Cardiac muscle cell (in vitro differentiated cells and primary cell): Measurements from ENCODE around the gene B3GALT5. TPM values are rescaled to one million over a fixed set of nuclear protein-coding genes. Genes with fewer than 3 reads are reported as not detected.
A peak's percentile ranks its signal among the peaks of the same experiment; 100 is the strongest.

Experiments used
- DNase-seq, 2 donors: peaks; one replicate each; pipeline versions ENCODE4 v3.0.0 to v3.0.0-alpha.2; 2010 to 2017; ENCODE audit warnings: low read depth in 1 of 2, low spot score in 1 of 2
- H3K27ac ChIP-seq: fragments of 200-600 bp; sonication (generic); 2 replicates; pipeline ENCODE4 v1.5.1; 2016
- H3K27me3 ChIP-seq: fragments of 200-600 bp; sonication (generic); 2 replicates; pipeline ENCODE4 v1.6.0; 2016; ENCODE audit warnings: control low read depth
- H3K36me3 ChIP-seq: fragments of 200-600 bp; sonication (generic); 2 replicates; pipeline ENCODE4 v1.5.1; 2016; ENCODE audit warnings: control low read depth
- H3K4me1 ChIP-seq: fragments of 200-600 bp; sonication (generic); 2 replicates; pipeline ENCODE4 v1.8.1; 2017; ENCODE audit warnings: low read depth, mild to moderate bottlenecking, mixed run types
- H3K4me3 ChIP-seq: fragments of 200-600 bp; sonication (generic); 2 replicates; pipeline ENCODE4 v1.5.1; 2016; ENCODE audit warnings: mild to moderate bottlenecking
- H3K9me3 ChIP-seq: fragments of 200-600 bp; sonication (generic); 2 replicates; pipeline ENCODE4 v1.5.1; 2017; ENCODE audit warnings: low read depth, mild to moderate bottlenecking, control low read depth
- polyA plus RNA-seq: library from polyadenylated mRNA; unstranded; fragments of >200 nt; fragmentation: Nextera tagmentation; extraction: Ambion mirVana; gene quantifications from 2 replicates; pipeline ENCODE4 v1.2.1, GENCODE V29; 2016
- total RNA-seq: library from RNA; depleted of rRNA; stranded (reverse); fragments of >200 nt; gene quantifications from 2 replicates; pipeline ENCODE4 v1.2.3, GENCODE V29; 2016
- TF ChIP-seq, protein P1 (sequence below): IDR thresholded peaks from 2 replicates; pipeline ENCODE4 v1.5.1; 2012; ENCODE audit warnings: low read depth, mild to moderate bottlenecking, low read length

Gene B3GALT5
- total and polyA plus RNA-seq, 2 experiments from 2014 or later: 1.1 to 1.4 TPM

- H3K27ac ChIP-seq: no peak overlapping the region
- no peak overlapping the region for H3K4me3 ChIP-seq
- no peaks in the 10 kb centered on the region for H3K4me1 ChIP-seq
- TF ChIP-seq, protein P1, sequence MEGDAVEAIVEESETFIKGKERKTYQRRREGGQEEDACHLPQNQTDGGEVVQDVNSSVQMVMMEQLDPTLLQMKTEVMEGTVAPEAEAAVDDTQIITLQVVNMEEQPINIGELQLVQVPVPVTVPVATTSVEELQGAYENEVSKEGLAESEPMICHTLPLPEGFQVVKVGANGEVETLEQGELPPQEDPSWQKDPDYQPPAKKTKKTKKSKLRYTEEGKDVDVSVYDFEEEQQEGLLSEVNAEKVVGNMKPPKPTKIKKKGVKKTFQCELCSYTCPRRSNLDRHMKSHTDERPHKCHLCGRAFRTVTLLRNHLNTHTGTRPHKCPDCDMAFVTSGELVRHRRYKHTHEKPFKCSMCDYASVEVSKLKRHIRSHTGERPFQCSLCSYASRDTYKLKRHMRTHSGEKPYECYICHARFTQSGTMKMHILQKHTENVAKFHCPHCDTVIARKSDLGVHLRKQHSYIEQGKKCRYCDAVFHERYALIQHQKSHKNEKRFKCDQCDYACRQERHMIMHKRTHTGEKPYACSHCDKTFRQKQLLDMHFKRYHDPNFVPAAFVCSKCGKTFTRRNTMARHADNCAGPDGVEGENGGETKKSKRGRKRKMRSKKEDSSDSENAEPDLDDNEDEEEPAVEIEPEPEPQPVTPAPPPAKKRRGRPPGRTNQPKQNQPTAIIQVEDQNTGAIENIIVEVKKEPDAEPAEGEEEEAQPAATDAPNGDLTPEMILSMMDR: no peak
- no peak for DNase-seq
- no peaks in the 10 kb centered on the region for H3K9me3 ChIP-seq
- H3K36me3 ChIP-seq: no peaks in the 10 kb centered on the region
- H3K27me3 ChIP-seq: no peaks in the 10 kb centered on the region
These were observed 83.9 kb downstream of the B3GALT5 start for GRCh38 chr21:39696618-39697017.

DNA sequence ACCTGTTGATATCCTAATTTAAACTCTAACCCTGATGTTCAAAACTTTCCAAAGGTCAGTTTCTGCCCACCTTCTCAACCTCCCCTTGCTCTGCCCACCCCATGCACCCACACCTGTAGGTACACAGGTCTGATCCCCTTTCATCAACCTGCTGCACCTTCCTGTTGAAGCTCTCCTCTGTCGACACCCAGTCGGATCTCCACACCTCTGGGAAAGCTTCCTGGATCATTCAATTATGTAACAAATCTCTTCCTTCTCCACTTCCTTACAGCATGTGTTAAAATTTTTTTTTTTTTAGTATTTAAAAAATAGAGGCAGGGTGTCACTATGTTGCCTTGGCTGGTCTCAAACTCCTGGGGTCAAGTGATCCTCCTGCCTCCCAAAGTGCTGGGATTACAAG lies 87.6 kb downstream of the B3GALT5 start:
- H3K4me1 ChIP-seq: no peaks in the 10 kb centered on the region
- H3K36me3 ChIP-seq: no peaks in the 10 kb centered on the region
- no peak overlapping the region for H3K27ac ChIP-seq
- TF ChIP-seq, protein P1: no peak
- no peak overlapping the region for H3K4me3 ChIP-seq
- H3K27me3 ChIP-seq: no peaks in the 10 kb centered on the region
- no peak for DNase-seq
- no peaks in the 10 kb centered on the region for H3K9me3 ChIP-seq

- Histone ChIP-seq H3K4me1 (peaks cover 14% of the 10 kb centered on the region), H3K27me3 (no peaks in the 10 kb centered on the region), H3K9me3 (no peaks in the 10 kb centered on the region), H3K4me3 (no peak overlapping the region), H3K27ac (no peak overlapping the region), H3K36me3 (no peaks in the 10 kb centered on the region)
- DNase-seq: no peak
- TF ChIP-seq, protein P1: no peak
These were observed 90.8 kb downstream of the B3GALT5 start for GRCh38 chr21:39703578-39703977.

DNA sequence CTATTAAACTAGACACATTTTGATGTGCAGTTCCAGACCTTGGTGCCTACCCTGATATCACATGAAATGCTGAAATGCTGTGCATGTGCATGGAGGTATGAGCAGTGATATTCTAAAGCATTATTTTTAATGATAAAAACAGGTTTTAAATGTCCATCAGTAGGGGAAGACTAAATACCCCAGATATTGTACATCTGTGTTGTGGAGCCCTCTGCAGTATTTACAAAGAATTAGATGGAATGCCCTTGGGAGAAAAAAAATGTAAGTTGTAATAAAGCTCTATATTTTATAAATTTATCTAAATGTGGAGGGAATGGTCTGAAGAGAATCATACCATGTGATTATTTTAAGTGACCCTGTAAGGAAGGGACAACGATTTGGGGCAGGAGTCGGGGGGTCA lies 93.1 kb downstream of the B3GALT5 start:
- Histone ChIP-seq H3K27me3 (no peaks in the 10 kb centered on the region), H3K27ac (no peak overlapping the region), H3K36me3 (no peaks in the 10 kb centered on the region), H3K4me1 (peaks cover 14% of the 10 kb centered on the region), H3K9me3 (no peaks in the 10 kb centered on the region), H3K4me3 (no peak overlapping the region)
- no peak for DNase-seq
- TF ChIP-seq, protein P1: no peak

GRCh38 chr21:39707316-39707715 lies 94.6 kb downstream of the B3GALT5 start:
- Histone ChIP-seq H3K27me3 (no peaks in the 10 kb centered on the region), H3K9me3 (no peaks in the 10 kb centered on the region), H3K4me1 (peaks cover 14% of the 10 kb centered on the region), H3K36me3 (no peaks in the 10 kb centered on the region), H3K4me3 (no peak overlapping the region), H3K27ac (peak overlapping the region; percentile 30)
- TF ChIP-seq, protein P1: no peak
- DNase-seq: no peak

GRCh38 chr21:39710866-39711265 lies 98.1 kb downstream of the B3GALT5 start:
- no peak overlapping the region for H3K4me3 ChIP-seq
- no peaks in the 10 kb centered on the region for H3K27me3 ChIP-seq
- TF ChIP-seq, protein P1: no peak
- H3K9me3 ChIP-seq: no peaks in the 10 kb centered on the region
- peaks cover 14% of the 10 kb centered on the region for H3K4me1 ChIP-seq
- DNase-seq: no peak
- H3K27ac ChIP-seq: no peak overlapping the region
- H3K36me3 ChIP-seq: no peaks in the 10 kb centered on the region
